Transverse colon (tissue), 3 donors: Measurements from ENCODE around the gene CTSL.

ENCODE experiments used
- POLR2A ChIP-seq: fragments of 450-650 bp; IDR thresholded peaks from one replicate; pipeline ENCODE4 v1.6.1; 2016; ENCODE audit warnings: antibody characterized with exemption, mild to moderate bottlenecking, moderate library complexity
- TF ChIP-seq, protein P1 (sequence below), 5 experiments: fragments of 200-600 bp in 3 of 5; fragments of 450-650 bp in 2 of 5; sonication (generic) in 3 of 5; IDR thresholded peaks; 1 replicate in 2 of 5; 2 replicates in 3 of 5; pipeline ENCODE4 v1.5.1; 2016 to 2017; ENCODE audit warnings: antibody characterized with exemption in 5 of 5, inconsistent platforms in 3 of 5, mild to moderate bottlenecking in 2 of 5, moderate library complexity in 1 of 5

DNA sequence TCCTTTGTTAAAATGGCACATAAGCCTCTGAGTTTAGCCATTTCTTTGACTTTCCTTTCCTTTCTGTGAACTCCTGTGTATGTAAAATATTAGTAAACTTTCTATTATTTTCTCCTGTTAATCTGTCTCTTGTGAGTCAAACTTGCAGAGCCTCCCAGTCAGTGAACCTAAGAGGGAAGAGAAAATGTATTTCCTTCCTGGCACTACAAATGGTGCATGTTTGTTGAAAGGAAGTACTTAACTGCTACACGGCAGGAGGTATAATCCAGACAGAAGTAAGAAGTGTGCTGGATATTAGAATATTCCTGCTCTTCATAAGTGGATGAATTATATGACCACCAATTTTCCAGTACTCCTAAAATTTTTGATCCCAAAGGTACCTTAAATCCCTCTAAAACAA, 23.0 kb downstream of the CTSL start:
- TF ChIP-seq, protein P1, sequence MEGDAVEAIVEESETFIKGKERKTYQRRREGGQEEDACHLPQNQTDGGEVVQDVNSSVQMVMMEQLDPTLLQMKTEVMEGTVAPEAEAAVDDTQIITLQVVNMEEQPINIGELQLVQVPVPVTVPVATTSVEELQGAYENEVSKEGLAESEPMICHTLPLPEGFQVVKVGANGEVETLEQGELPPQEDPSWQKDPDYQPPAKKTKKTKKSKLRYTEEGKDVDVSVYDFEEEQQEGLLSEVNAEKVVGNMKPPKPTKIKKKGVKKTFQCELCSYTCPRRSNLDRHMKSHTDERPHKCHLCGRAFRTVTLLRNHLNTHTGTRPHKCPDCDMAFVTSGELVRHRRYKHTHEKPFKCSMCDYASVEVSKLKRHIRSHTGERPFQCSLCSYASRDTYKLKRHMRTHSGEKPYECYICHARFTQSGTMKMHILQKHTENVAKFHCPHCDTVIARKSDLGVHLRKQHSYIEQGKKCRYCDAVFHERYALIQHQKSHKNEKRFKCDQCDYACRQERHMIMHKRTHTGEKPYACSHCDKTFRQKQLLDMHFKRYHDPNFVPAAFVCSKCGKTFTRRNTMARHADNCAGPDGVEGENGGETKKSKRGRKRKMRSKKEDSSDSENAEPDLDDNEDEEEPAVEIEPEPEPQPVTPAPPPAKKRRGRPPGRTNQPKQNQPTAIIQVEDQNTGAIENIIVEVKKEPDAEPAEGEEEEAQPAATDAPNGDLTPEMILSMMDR (IDR thresholded peaks at IDR 0.05): no peak
- TF ChIP-seq POLR2A: no peak
